Activated T-cell treated with anti-CD3 and anti-CD28 coated beads, Interleukin-2, amount 50 U/mL, for 4 hours (primary cell): Measurements from ENCODE around the gene GRIP2. TPM values are rescaled to one million over a fixed set of nuclear protein-coding genes. Genes with fewer than 3 reads are reported as not detected.

Experiments
- ATAC-seq, 2 donors: fragments of 200-7000 bp; cut with Tn5 transposase; one replicate each; pipeline ENCODE4 v1.10.0; 2021
- DNase-seq: peaks from one replicate; pipeline ENCODE4 v3.0.0-alpha.2; 2020
- H3K27me3 Mint-ChIP-seq: one replicate; pipeline ENCODE4 v1.8.0; 2021; ENCODE audit warnings: low read depth, mixed read lengths
- H3K36me3 Mint-ChIP-seq: one replicate; pipeline ENCODE4 v1.8.0; 2022; ENCODE audit warnings: mixed read lengths; ENCODE audit not compliant: insufficient read depth
- H3K4me1 Mint-ChIP-seq: one replicate; pipeline ENCODE4 v1.8.0; 2021; ENCODE audit warnings: low read depth, mixed read lengths
- H3K4me3 Mint-ChIP-seq: one replicate; pipeline ENCODE4 v1.8.0; 2021; ENCODE audit warnings: mild to moderate bottlenecking, moderate library complexity, mixed read lengths
- H3K9me3 Mint-ChIP-seq: one replicate; pipeline ENCODE4 v1.8.0; 2021; ENCODE audit warnings: mixed read lengths
- total RNA-seq, 3 donors: library from RNA; stranded (reverse); gene quantifications; one replicate each; pipeline ENCODE4 v1.2.1, GENCODE V29; 2021

Gene GRIP2
- total RNA-seq, 3 donors from 2014 or later: not detected

- no peaks in the 10 kb centered on the region for H3K4me1 Mint-ChIP-seq
- DNase-seq: no peak
- H3K27me3 Mint-ChIP-seq: peaks cover 5% of the 10 kb centered on the region
- no peak for ATAC-seq
- H3K9me3 Mint-ChIP-seq: no peaks in the 10 kb centered on the region
- H3K36me3 Mint-ChIP-seq: no peaks in the 10 kb centered on the region
- no peak overlapping the region for H3K4me3 Mint-ChIP-seq
Measured at GRCh38 chr3:14514323-14514720, 25.8 kb downstream of the GRIP2 start.

GRCh38 chr3:14513566-14514322 lies 26.4 kb downstream of the GRIP2 start:
- H3K27me3 Mint-ChIP-seq: peaks cover 3% of the 10 kb centered on the region
- no peaks in the 10 kb centered on the region for H3K36me3 Mint-ChIP-seq
- no peaks in the 10 kb centered on the region for H3K9me3 Mint-ChIP-seq
- ATAC-seq (no peak), DNase-seq (no peak)
- H3K4me1 Mint-ChIP-seq: peaks cover 2% of the 10 kb centered on the region
- H3K4me3 Mint-ChIP-seq: no peak overlapping the region

GRCh38 chr3:14512942-14513327 lies 27.2 kb downstream of the GRIP2 start:
- Mint-ChIP-seq H3K9me3 (no peaks in the 10 kb centered on the region), H3K27me3 (peaks cover 2% of the 10 kb centered on the region), H3K4me1 (peaks cover 2% of the 10 kb centered on the region), H3K36me3 (no peaks in the 10 kb centered on the region), H3K4me3 (no peak overlapping the region)
- DNase-seq (no peak), ATAC-seq (no peak)

- no peak for ATAC-seq
- Mint-ChIP-seq H3K36me3 (no peaks in the 10 kb centered on the region), H3K9me3 (no peaks in the 10 kb centered on the region), H3K4me1 (peaks cover 2% of the 10 kb centered on the region), H3K27me3 (peaks cover 4% of the 10 kb centered on the region), H3K4me3 (no peak overlapping the region)
- DNase-seq: no peak
Measured at GRCh38 chr3:14512281-14512941, 27.7 kb downstream of the GRIP2 start.

GRCh38 chr3:14511623-14512280 lies 28.4 kb downstream of the GRIP2 start:
- Mint-ChIP-seq H3K9me3 (no peaks in the 10 kb centered on the region), H3K27me3 (peaks cover 4% of the 10 kb centered on the region), H3K36me3 (no peaks in the 10 kb centered on the region), H3K4me1 (peaks cover 2% of the 10 kb centered on the region), H3K4me3 (no peak overlapping the region)
- ATAC-seq (no peak), DNase-seq (no peak)

- Mint-ChIP-seq H3K4me3 (no peak overlapping the region), H3K36me3 (no peaks in the 10 kb centered on the region), H3K27me3 (peaks cover 4% of the 10 kb centered on the region), H3K4me1 (peaks cover 2% of the 10 kb centered on the region), H3K9me3 (no peaks in the 10 kb centered on the region)
- no peak for DNase-seq
- ATAC-seq: no peak
Measured at GRCh38 chr3:14510838-14511622, 29.1 kb downstream of the GRIP2 start.

- ATAC-seq (no peak), DNase-seq (no peak)
- Mint-ChIP-seq H3K4me1 (peaks cover 2% of the 10 kb centered on the region), H3K4me3 (no peak overlapping the region), H3K9me3 (no peaks in the 10 kb centered on the region), H3K36me3 (no peaks in the 10 kb centered on the region), H3K27me3 (peaks cover 4% of the 10 kb centered on the region)
Measured at GRCh38 chr3:14509796-14510100, 30.4 kb downstream of the GRIP2 start.

GRCh38 chr3:14508966-14509795 lies 31.0 kb downstream of the GRIP2 start:
- peak; percentile 65 to 74 for ATAC-seq
- Mint-ChIP-seq H3K27me3 (peaks cover 4% of the 10 kb centered on the region), H3K4me1 (peaks cover 2% of the 10 kb centered on the region), H3K9me3 (no peaks in the 10 kb centered on the region), H3K36me3 (no peaks in the 10 kb centered on the region), H3K4me3 (no peak overlapping the region)
- peak; percentile 68 for DNase-seq

GRCh38 chr3:14508505-14508819 lies 31.7 kb downstream of the GRIP2 start:
- Mint-ChIP-seq H3K4me1 (peaks cover 2% of the 10 kb centered on the region), H3K27me3 (peaks cover 4% of the 10 kb centered on the region), H3K36me3 (no peaks in the 10 kb centered on the region), H3K9me3 (no peaks in the 10 kb centered on the region), H3K4me3 (no peak overlapping the region)
- DNase-seq (no peak), ATAC-seq (no peak)

GRCh38 chr3:14507757-14508504 lies 32.2 kb downstream of the GRIP2 start:
- DNase-seq: no peak
- Mint-ChIP-seq H3K36me3 (no peaks in the 10 kb centered on the region), H3K4me1 (peaks cover 2% of the 10 kb centered on the region), H3K27me3 (peaks cover 4% of the 10 kb centered on the region), H3K9me3 (peaks cover 5% of the 10 kb centered on the region), H3K4me3 (no peak overlapping the region)
- no peak for ATAC-seq

GRCh38 chr3:14507305-14507741 lies 32.8 kb downstream of the GRIP2 start:
- no peak overlapping the region for H3K4me3 Mint-ChIP-seq
- H3K36me3 Mint-ChIP-seq: no peaks in the 10 kb centered on the region
- H3K4me1 Mint-ChIP-seq: peaks cover 2% of the 10 kb centered on the region
- ATAC-seq: no peak
- no peak for DNase-seq
- peaks cover 11% of the 10 kb centered on the region for H3K9me3 Mint-ChIP-seq
- peaks cover 4% of the 10 kb centered on the region for H3K27me3 Mint-ChIP-seq

GRCh38 chr3:14506626-14507304 lies 33.4 kb downstream of the GRIP2 start:
- Mint-ChIP-seq H3K9me3 (peaks cover 11% of the 10 kb centered on the region), H3K27me3 (peaks cover 4% of the 10 kb centered on the region), H3K4me1 (peaks cover 2% of the 10 kb centered on the region), H3K4me3 (no peak overlapping the region), H3K36me3 (no peaks in the 10 kb centered on the region)
- no peak for DNase-seq
- no peak for ATAC-seq
